Glutamatergic neuron (in vitro differentiated cells): Measurements from ENCODE around the gene GALNT9. TPM values are rescaled to one million over a fixed set of nuclear protein-coding genes. Genes with fewer than 3 reads are reported as not detected.
"Not testable (repeated sequence)": the region's sequence is repeated elsewhere in the genome, so short reads cannot be mapped to it uniquely, and the experiment has no call there.

ENCODE experiments used
- DNase-seq: peaks from one replicate; pipeline ENCODE4 v3.0.0; 2022
- H3K27ac Mint-ChIP-seq: one replicate; pipeline ENCODE4 v1.8.0; 2020; ENCODE audit warnings: mild to moderate bottlenecking, mixed read lengths, inconsistent platforms; ENCODE audit not compliant: unreplicated experiment
- H3K27me3 Mint-ChIP-seq: one replicate; pipeline ENCODE4 v1.8.0; 2020; ENCODE audit warnings: mild to moderate bottlenecking, moderate library complexity, mixed read lengths, inconsistent platforms; ENCODE audit not compliant: unreplicated experiment
- H3K36me3 Mint-ChIP-seq: one replicate; pipeline ENCODE4 v1.8.0; 2020; ENCODE audit warnings: mild to moderate bottlenecking, mixed read lengths, inconsistent platforms; ENCODE audit not compliant: unreplicated experiment
- H3K4me1 Mint-ChIP-seq: one replicate; pipeline ENCODE4 v1.8.0; 2020; ENCODE audit warnings: mild to moderate bottlenecking, low read depth, mixed read lengths, inconsistent platforms; ENCODE audit not compliant: unreplicated experiment
- H3K4me3 Mint-ChIP-seq: one replicate; pipeline ENCODE4 v1.8.0; 2020; ENCODE audit warnings: mild to moderate bottlenecking, mixed read lengths, inconsistent platforms; ENCODE audit not compliant: unreplicated experiment
- H3K9me3 Mint-ChIP-seq: one replicate; pipeline ENCODE4 v1.8.0; 2020; ENCODE audit warnings: mild to moderate bottlenecking, moderate library complexity, mixed read lengths, inconsistent platforms; ENCODE audit not compliant: unreplicated experiment
- total RNA-seq: library from RNA; stranded (reverse); fragmentation: NEBNext Ultra II Directional; extraction: Animal tissue kit (Norgen Biotek cat#: 25700); gene quantifications from one replicate; pipeline ENCODE4 v1.2.1, GENCODE V29; 2021; ENCODE audit not compliant: unreplicated experiment
- TF ChIP-seq, protein P1 (sequence below): fragments of 200-600 bp; sonication (generic); IDR thresholded peaks from one replicate; pipeline ENCODE4 v1.5.0; 2021; ENCODE audit not compliant: partially characterized antibody, unreplicated experiment

GALNT9 gene
- total RNA-seq, 1 donor from 2014 or later: 13.7 TPM

GRCh38 chr12:132152411-132152821 lies 177.0 kb downstream of the GALNT9 start:
- Mint-ChIP-seq H3K27ac (no peak overlapping the region), H3K36me3 (no peaks in the 10 kb centered on the region), H3K9me3 (no peaks in the 10 kb centered on the region), H3K4me3 (no peak overlapping the region), H3K27me3 (peaks cover 2% of the 10 kb centered on the region), H3K4me1 (peaks cover 2% of the 10 kb centered on the region)
- TF ChIP-seq, protein P1, sequence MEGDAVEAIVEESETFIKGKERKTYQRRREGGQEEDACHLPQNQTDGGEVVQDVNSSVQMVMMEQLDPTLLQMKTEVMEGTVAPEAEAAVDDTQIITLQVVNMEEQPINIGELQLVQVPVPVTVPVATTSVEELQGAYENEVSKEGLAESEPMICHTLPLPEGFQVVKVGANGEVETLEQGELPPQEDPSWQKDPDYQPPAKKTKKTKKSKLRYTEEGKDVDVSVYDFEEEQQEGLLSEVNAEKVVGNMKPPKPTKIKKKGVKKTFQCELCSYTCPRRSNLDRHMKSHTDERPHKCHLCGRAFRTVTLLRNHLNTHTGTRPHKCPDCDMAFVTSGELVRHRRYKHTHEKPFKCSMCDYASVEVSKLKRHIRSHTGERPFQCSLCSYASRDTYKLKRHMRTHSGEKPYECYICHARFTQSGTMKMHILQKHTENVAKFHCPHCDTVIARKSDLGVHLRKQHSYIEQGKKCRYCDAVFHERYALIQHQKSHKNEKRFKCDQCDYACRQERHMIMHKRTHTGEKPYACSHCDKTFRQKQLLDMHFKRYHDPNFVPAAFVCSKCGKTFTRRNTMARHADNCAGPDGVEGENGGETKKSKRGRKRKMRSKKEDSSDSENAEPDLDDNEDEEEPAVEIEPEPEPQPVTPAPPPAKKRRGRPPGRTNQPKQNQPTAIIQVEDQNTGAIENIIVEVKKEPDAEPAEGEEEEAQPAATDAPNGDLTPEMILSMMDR: no peak
- DNase-seq: peak; percentile 10

- Mint-ChIP-seq H3K4me3 (no peak overlapping the region), H3K4me1 (peaks cover 2% of the 10 kb centered on the region), H3K27me3 (peaks cover 2% of the 10 kb centered on the region), H3K9me3 (no peaks in the 10 kb centered on the region), H3K27ac (no peak overlapping the region), H3K36me3 (no peaks in the 10 kb centered on the region)
- TF ChIP-seq, protein P1: no peak
- peak; percentile 12 for DNase-seq
These were observed 177.5 kb downstream of the GALNT9 start for GRCh38 chr12:132151766-132152410.

- no peaks in the 10 kb centered on the region for H3K9me3 Mint-ChIP-seq
- no peak overlapping the region for H3K4me3 Mint-ChIP-seq
- H3K36me3 Mint-ChIP-seq: no peaks in the 10 kb centered on the region
- H3K27ac Mint-ChIP-seq: no peak overlapping the region
- peaks cover 2% of the 10 kb centered on the region for H3K4me1 Mint-ChIP-seq
- H3K27me3 Mint-ChIP-seq: peaks cover 7% of the 10 kb centered on the region
- TF ChIP-seq, protein P1: no peak
- peak; percentile 10 for DNase-seq
These were observed 178.1 kb downstream of the GALNT9 start for GRCh38 chr12:132151145-132151765.

GRCh38 chr12:132150780-132151144 lies 178.6 kb downstream of the GALNT9 start:
- H3K4me3 Mint-ChIP-seq: no peak overlapping the region
- no peak overlapping the region for H3K27ac Mint-ChIP-seq
- H3K4me1 Mint-ChIP-seq: peaks cover 5% of the 10 kb centered on the region
- no peak for DNase-seq
- peaks cover 3% of the 10 kb centered on the region for H3K9me3 Mint-ChIP-seq
- no peaks in the 10 kb centered on the region for H3K36me3 Mint-ChIP-seq
- H3K27me3 Mint-ChIP-seq: peaks cover 11% of the 10 kb centered on the region
- TF ChIP-seq, protein P1: no peak

DNA sequence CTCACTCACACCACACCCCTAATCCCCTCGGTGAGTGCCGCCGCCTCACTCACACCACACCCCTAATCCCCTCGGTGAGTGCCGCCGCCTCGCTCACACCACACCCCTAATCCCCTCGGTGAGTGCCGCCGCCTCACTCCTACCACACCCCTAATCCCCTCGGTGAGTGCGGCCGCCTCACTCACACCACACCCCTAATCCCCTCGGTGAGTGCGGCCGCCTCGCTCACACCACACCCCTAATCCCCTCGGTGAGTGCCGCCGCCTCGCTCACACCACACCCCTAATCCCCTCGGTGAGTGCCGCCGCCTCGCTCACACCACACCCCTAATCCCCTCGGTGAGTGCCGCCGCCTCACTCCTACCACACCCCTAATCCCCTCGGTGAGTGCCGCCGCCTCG lies 179.9 kb downstream of the GALNT9 start:
- not testable (repeated sequence) for H3K27ac Mint-ChIP-seq, H3K36me3 Mint-ChIP-seq, H3K4me3 Mint-ChIP-seq, H3K4me1 Mint-ChIP-seq, DNase-seq, H3K9me3 Mint-ChIP-seq
- H3K27me3 Mint-ChIP-seq: peaks cover 14% of the 10 kb centered on the region
